Measurements from ENCODE around the gene OLA1.

Gene OLA1

DNA sequence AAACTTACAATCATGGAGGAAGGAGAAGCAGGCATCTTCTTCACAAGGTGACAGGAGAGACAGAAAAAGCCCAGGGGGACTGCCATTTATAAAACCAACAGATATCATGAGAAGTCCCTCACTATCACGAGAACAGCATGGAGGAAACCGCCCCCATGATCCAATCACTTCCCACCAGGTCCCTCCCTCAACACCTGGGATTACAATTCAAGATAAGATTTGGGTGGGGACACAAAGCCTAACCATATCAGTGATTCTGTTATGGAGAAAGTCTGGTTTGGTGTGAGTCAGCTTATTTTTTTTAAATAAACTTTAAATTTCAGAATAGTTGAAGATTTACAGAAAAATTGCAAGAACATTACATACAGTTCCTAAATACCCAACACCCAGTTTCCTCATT, 198.4 kb downstream of the OLA1 start:
- TF ChIP-seq, protein P1, sequence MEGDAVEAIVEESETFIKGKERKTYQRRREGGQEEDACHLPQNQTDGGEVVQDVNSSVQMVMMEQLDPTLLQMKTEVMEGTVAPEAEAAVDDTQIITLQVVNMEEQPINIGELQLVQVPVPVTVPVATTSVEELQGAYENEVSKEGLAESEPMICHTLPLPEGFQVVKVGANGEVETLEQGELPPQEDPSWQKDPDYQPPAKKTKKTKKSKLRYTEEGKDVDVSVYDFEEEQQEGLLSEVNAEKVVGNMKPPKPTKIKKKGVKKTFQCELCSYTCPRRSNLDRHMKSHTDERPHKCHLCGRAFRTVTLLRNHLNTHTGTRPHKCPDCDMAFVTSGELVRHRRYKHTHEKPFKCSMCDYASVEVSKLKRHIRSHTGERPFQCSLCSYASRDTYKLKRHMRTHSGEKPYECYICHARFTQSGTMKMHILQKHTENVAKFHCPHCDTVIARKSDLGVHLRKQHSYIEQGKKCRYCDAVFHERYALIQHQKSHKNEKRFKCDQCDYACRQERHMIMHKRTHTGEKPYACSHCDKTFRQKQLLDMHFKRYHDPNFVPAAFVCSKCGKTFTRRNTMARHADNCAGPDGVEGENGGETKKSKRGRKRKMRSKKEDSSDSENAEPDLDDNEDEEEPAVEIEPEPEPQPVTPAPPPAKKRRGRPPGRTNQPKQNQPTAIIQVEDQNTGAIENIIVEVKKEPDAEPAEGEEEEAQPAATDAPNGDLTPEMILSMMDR (IDR thresholded peaks at IDR 0.05) = no peak
- H3K27ac ChIP-seq = no peak overlapping the region

DNA sequence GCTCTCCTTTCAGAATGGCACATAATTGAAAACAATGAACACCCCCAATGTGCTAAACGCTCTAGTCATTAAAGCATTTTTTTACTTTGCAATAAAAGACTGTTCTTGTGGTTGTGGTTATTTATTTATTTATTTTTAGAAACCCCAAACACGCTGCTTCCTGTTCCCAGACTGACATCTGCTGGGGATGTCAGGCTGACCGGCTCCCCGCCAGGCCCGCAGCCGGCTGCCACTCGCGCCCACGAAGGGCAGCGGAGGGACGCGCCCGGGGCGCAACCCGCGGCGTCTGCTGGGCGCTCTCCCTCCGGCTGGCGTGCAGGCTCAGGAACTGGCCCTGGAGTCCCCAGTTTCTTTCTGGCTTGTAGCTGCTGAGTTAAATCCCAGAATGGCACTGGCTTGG, 200.1 kb downstream of the OLA1 start:
- Histone ChIP-seq H3K27me3 (ENCODE audit: control insufficient read depth, insufficient read depth, low read length) (no peaks in the 10 kb centered on the region), H3K36me3 (ENCODE audit: control insufficient read depth, insufficient read depth, low read length) (no peaks in the 10 kb centered on the region), H3K4me1 (no peaks in the 10 kb centered on the region), H3K79me2 (no peaks in the 10 kb centered on the region), H3K9me3 (ENCODE audit: control insufficient read depth, low read length) (no peaks in the 10 kb centered on the region), H3K27ac (no peak overlapping the region), H3K9ac (no peak overlapping the region), H2AFZ (no peak overlapping the region), H3K4me2 (ENCODE audit: low read length) (no peak overlapping the region), H3K4me3 (ENCODE audit: low read depth, low read length) (no peak overlapping the region)
- TF ChIP-seq, protein P1 (IDR thresholded peaks at IDR 0.05) = no peak

More for the DNA sequence above, 198.4 kb downstream of the OLA1 start:
- Histone ChIP-seq H3K4me3 (ENCODE audit: low read depth, low read length) (no peak overlapping the region), H3K4me2 (ENCODE audit: low read length) (no peak overlapping the region), H2AFZ (no peak overlapping the region), H3K27me3 (ENCODE audit: control insufficient read depth, insufficient read depth, low read length) (no peaks in the 10 kb centered on the region), H3K4me1 (no peaks in the 10 kb centered on the region), H3K79me2 (no peaks in the 10 kb centered on the region), H3K36me3 (ENCODE audit: control insufficient read depth, insufficient read depth, low read length) (no peaks in the 10 kb centered on the region), H3K9me3 (ENCODE audit: control insufficient read depth, low read length) (no peaks in the 10 kb centered on the region), H3K9ac (no peak overlapping the region)

DNA sequence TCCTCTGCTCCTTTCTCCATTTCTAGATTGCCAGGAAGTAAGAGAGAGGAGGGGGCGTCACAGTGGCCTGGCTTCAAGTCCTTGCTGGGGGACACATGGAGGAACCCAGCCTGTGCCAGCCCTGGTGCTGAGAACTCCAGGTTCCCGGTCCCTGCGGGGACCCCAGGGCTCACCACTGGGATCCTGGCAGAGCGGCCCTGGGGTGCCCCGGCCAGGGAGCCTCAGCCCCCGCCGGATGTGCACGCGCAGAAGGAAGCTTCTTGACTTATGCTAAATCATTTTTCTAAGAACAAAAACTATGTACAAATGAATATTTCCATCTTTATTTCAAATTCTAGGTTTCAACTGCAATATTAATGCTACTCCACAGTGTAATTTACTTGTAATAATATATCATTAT, 200.6 kb downstream of the OLA1 start:
- Histone ChIP-seq H2AFZ (no peak overlapping the region), H3K4me1 (no peaks in the 10 kb centered on the region), H3K9me3 (ENCODE audit: control insufficient read depth, low read length) (no peaks in the 10 kb centered on the region), H3K27ac (no peak overlapping the region), H3K36me3 (ENCODE audit: control insufficient read depth, insufficient read depth, low read length) (no peaks in the 10 kb centered on the region), H3K4me2 (ENCODE audit: low read length) (no peak overlapping the region), H3K79me2 (no peaks in the 10 kb centered on the region), H3K4me3 (ENCODE audit: low read depth, low read length) (no peak overlapping the region), H3K27me3 (ENCODE audit: control insufficient read depth, insufficient read depth, low read length) (no peaks in the 10 kb centered on the region), H3K9ac (no peak overlapping the region)
- TF ChIP-seq, protein P1 (IDR thresholded peaks at IDR 0.05) = no peak

DNA sequence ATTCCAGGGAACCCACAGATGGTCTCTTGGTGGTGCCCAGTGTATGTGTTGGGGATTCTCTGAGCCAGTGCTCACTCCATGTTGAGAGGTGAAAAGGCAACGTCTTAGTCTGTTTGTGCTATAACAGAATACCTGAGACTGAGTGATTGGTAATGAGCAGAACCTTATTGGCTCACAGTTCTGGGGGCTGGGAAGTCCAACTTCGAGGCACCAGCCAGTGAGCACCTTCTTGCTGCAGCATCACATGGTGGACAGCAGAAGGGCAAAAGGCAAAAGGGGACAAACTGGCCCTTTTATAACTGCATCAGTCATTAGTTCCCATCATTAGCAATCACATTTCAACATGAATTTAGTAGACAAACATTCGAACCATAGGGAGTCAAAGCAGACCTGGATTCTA, 202.2 kb downstream of the OLA1 start:
- no peak overlapping the region for H3K9ac ChIP-seq
- H2AFZ ChIP-seq = no peak overlapping the region
- no peaks in the 10 kb centered on the region for H3K27me3 ChIP-seq (ENCODE audit: control insufficient read depth, insufficient read depth, low read length)
- no peaks in the 10 kb centered on the region for H3K9me3 ChIP-seq (ENCODE audit: control insufficient read depth, low read length)
- TF ChIP-seq, protein P1 (IDR thresholded peaks at IDR 0.05) = no peak
- no peak overlapping the region for H3K4me3 ChIP-seq (ENCODE audit: low read depth, low read length)
- H3K27ac ChIP-seq = no peak overlapping the region
- no peaks in the 10 kb centered on the region for H3K36me3 ChIP-seq (ENCODE audit: control insufficient read depth, insufficient read depth, low read length)
- H3K4me1 ChIP-seq = no peaks in the 10 kb centered on the region
- H3K79me2 ChIP-seq = no peaks in the 10 kb centered on the region
- H3K4me2 ChIP-seq (ENCODE audit: low read length) = no peak overlapping the region

DNA sequence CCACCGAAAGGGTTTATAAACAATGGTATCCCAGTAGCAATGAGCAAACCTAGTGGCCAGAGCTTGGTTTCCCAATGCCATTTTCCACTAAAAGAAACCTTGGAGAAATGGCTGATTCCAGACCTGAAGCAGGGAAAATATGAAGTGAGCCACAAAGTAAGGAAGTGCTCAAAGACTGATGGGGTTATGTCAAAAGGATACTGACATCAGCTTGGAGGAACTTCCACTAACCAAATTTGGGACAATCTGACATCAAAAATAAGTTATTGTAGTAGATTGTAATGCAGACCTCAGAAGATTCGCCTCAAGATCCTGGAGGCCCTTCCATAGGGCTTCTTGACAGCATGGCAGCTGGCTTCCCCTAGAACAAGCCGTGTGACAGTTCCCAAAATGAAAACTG, 203.8 kb downstream of the OLA1 start:
- H3K4me2 ChIP-seq (ENCODE audit: low read length) = no peak overlapping the region
- no peaks in the 10 kb centered on the region for H3K4me1 ChIP-seq
- H3K9ac ChIP-seq = no peak overlapping the region
- H3K27ac ChIP-seq = no peak overlapping the region
- no peaks in the 10 kb centered on the region for H3K79me2 ChIP-seq
- H2AFZ ChIP-seq = no peak overlapping the region
- TF ChIP-seq, protein P1 (IDR thresholded peaks at IDR 0.05) = no peak
- no peaks in the 10 kb centered on the region for H3K36me3 ChIP-seq (ENCODE audit: control insufficient read depth, insufficient read depth, low read length)
- no peaks in the 10 kb centered on the region for H3K9me3 ChIP-seq (ENCODE audit: control insufficient read depth, low read length)
- H3K4me3 ChIP-seq (ENCODE audit: low read depth, low read length) = no peak overlapping the region
- H3K27me3 ChIP-seq (ENCODE audit: control insufficient read depth, insufficient read depth, low read length) = no peaks in the 10 kb centered on the region

Data from parathyroid adenoma (tissue), 2 donors.